Measurements from ENCODE around the gene CACNA1C. TPM values are rescaled to one million over a fixed set of nuclear protein-coding genes. Genes with fewer than 3 reads are reported as not detected.

CACNA1C gene
- polyA plus RNA-seq, 2 donors: 2.1 to 2.5 TPM

- Histone ChIP-seq H3K9me3 (ENCODE audit: control insufficient read depth in 2 of 2, insufficient read depth in 1 of 2, low read depth in 1 of 2, low read length in 1 of 2) (no peaks in the 10 kb centered on the region), H3K4me1 (ENCODE audit: control insufficient read depth in 2 of 2, insufficient read depth in 2 of 2, low read length in 1 of 2) (peaks cover 0 to 2% of the 10 kb centered on the region in 2 donors), H3K27ac (ENCODE audit: low read depth in 2 of 2, low read length in 1 of 2) (peak overlapping the region; percentile 31 to 70), H3K4me3 (ENCODE audit: low read depth in 1 of 2, low read length in 2 of 2) (no peak overlapping the region), H3K36me3 (ENCODE audit: control insufficient read depth in 2 of 2, insufficient read depth in 2 of 2, low read length in 1 of 2) (no peaks in the 10 kb centered on the region), H3K27me3 (ENCODE audit: control insufficient read depth in 1 of 2, insufficient read depth in 2 of 2, low read length in 2 of 2) (no peaks in the 10 kb centered on the region)
- 78 to 79% methylated on average over 4 of the region's 4 CpGs for WGBS, 2 donors
These were observed 38.6 kb upstream of the CACNA1C start for GRCh38 chr12:2014231-2014630.

- H3K27ac ChIP-seq (ENCODE audit: low read depth in 2 of 2, low read length in 1 of 2): peak overlapping the region in 1 of 2 donors; percentile 4
- 82 to 88% methylated on average over 9 of the region's 9 CpGs for WGBS, 2 donors
- H3K36me3 ChIP-seq (ENCODE audit: control insufficient read depth in 2 of 2, insufficient read depth in 2 of 2, low read length in 1 of 2): no peaks in the 10 kb centered on the region
These were observed 35.8 kb upstream of the CACNA1C start for GRCh38 chr12:2016862-2017545.

GRCh38 chr12:2017546-2018337 is 35.0 kb upstream of the CACNA1C start:
- WGBS, 2 donors: 53 to 54% methylated on average over 12 of the region's 12 CpGs
- Histone ChIP-seq H3K9me3 (ENCODE audit: control insufficient read depth in 2 of 2, insufficient read depth in 1 of 2, low read depth in 1 of 2, low read length in 1 of 2) (no peaks in the 10 kb centered on the region), H3K4me3 (ENCODE audit: low read depth in 1 of 2, low read length in 2 of 2) (no peak overlapping the region), H3K36me3 (ENCODE audit: control insufficient read depth in 2 of 2, insufficient read depth in 2 of 2, low read length in 1 of 2) (no peaks in the 10 kb centered on the region), H3K27ac (ENCODE audit: low read depth in 2 of 2, low read length in 1 of 2) (no peak overlapping the region), H3K4me1 (ENCODE audit: control insufficient read depth in 2 of 2, insufficient read depth in 2 of 2, low read length in 1 of 2) (no peaks in the 10 kb centered on the region), H3K27me3 (ENCODE audit: control insufficient read depth in 1 of 2, insufficient read depth in 2 of 2, low read length in 2 of 2) (no peaks in the 10 kb centered on the region)

More at GRCh38 chr12:2016862-2017545, 35.8 kb upstream of the CACNA1C start:
- no peak overlapping the region for H3K4me3 ChIP-seq (ENCODE audit: low read depth in 1 of 2, low read length in 2 of 2)
- H3K9me3 ChIP-seq (ENCODE audit: control insufficient read depth in 2 of 2, insufficient read depth in 1 of 2, low read depth in 1 of 2, low read length in 1 of 2): no peaks in the 10 kb centered on the region
- no peaks in the 10 kb centered on the region for H3K27me3 ChIP-seq (ENCODE audit: control insufficient read depth in 1 of 2, insufficient read depth in 2 of 2, low read length in 2 of 2)
- no peaks in the 10 kb centered on the region for H3K4me1 ChIP-seq (ENCODE audit: control insufficient read depth in 2 of 2, insufficient read depth in 2 of 2, low read length in 1 of 2)

GRCh38 chr12:2018391-2018790 is 34.4 kb upstream of the CACNA1C start:
- no peaks in the 10 kb centered on the region for H3K27me3 ChIP-seq (ENCODE audit: control insufficient read depth in 1 of 2, insufficient read depth in 2 of 2, low read length in 2 of 2)
- no peak overlapping the region for H3K27ac ChIP-seq (ENCODE audit: low read depth in 2 of 2, low read length in 1 of 2)
- no peaks in the 10 kb centered on the region for H3K36me3 ChIP-seq (ENCODE audit: control insufficient read depth in 2 of 2, insufficient read depth in 2 of 2, low read length in 1 of 2)
- H3K4me1 ChIP-seq (ENCODE audit: control insufficient read depth in 2 of 2, insufficient read depth in 2 of 2, low read length in 1 of 2): no peaks in the 10 kb centered on the region
- H3K4me3 ChIP-seq (ENCODE audit: low read depth in 1 of 2, low read length in 2 of 2): no peak overlapping the region
- WGBS, 2 donors: 90 to 92% methylated on average over 7 of the region's 7 CpGs
- H3K9me3 ChIP-seq (ENCODE audit: control insufficient read depth in 2 of 2, insufficient read depth in 1 of 2, low read depth in 1 of 2, low read length in 1 of 2): no peaks in the 10 kb centered on the region

GRCh38 chr12:2019126-2019525 is 33.7 kb upstream of the CACNA1C start:
- no peaks in the 10 kb centered on the region for H3K4me1 ChIP-seq (ENCODE audit: control insufficient read depth in 2 of 2, insufficient read depth in 2 of 2, low read length in 1 of 2)
- H3K27ac ChIP-seq (ENCODE audit: low read depth in 2 of 2, low read length in 1 of 2): no peak overlapping the region
- 74 to 87% methylated on average over 2 of the region's 2 CpGs for WGBS, 2 donors
- no peaks in the 10 kb centered on the region for H3K27me3 ChIP-seq (ENCODE audit: control insufficient read depth in 1 of 2, insufficient read depth in 2 of 2, low read length in 2 of 2)
- H3K4me3 ChIP-seq (ENCODE audit: low read depth in 1 of 2, low read length in 2 of 2): no peak overlapping the region
- no peaks in the 10 kb centered on the region for H3K9me3 ChIP-seq (ENCODE audit: control insufficient read depth in 2 of 2, insufficient read depth in 1 of 2, low read depth in 1 of 2, low read length in 1 of 2)
- no peaks in the 10 kb centered on the region for H3K36me3 ChIP-seq (ENCODE audit: control insufficient read depth in 2 of 2, insufficient read depth in 2 of 2, low read length in 1 of 2)

- WGBS, 2 donors: 92 to 100% methylated on average over 3 of the region's 3 CpGs
- Histone ChIP-seq H3K27ac (ENCODE audit: low read depth in 2 of 2, low read length in 1 of 2) (no peak overlapping the region), H3K27me3 (ENCODE audit: control insufficient read depth in 1 of 2, insufficient read depth in 2 of 2, low read length in 2 of 2) (no peaks in the 10 kb centered on the region), H3K36me3 (ENCODE audit: control insufficient read depth in 2 of 2, insufficient read depth in 2 of 2, low read length in 1 of 2) (no peaks in the 10 kb centered on the region), H3K9me3 (ENCODE audit: control insufficient read depth in 2 of 2, insufficient read depth in 1 of 2, low read depth in 1 of 2, low read length in 1 of 2) (peaks cover 0 to 3% of the 10 kb centered on the region in 2 donors), H3K4me1 (ENCODE audit: control insufficient read depth in 2 of 2, insufficient read depth in 2 of 2, low read length in 1 of 2) (no peaks in the 10 kb centered on the region), H3K4me3 (ENCODE audit: low read depth in 1 of 2, low read length in 2 of 2) (no peak overlapping the region)
These were observed 32.3 kb upstream of the CACNA1C start for GRCh38 chr12:2020511-2020910.

GRCh38 chr12:2023365-2023764 is 29.4 kb upstream of the CACNA1C start:
- WGBS, 2 donors: 33 to 38% methylated on average over 3 of the region's 3 CpGs
- Histone ChIP-seq H3K4me1 (ENCODE audit: control insufficient read depth in 2 of 2, insufficient read depth in 2 of 2, low read length in 1 of 2) (no peaks in the 10 kb centered on the region), H3K27ac (ENCODE audit: low read depth in 2 of 2, low read length in 1 of 2) (no peak overlapping the region), H3K9me3 (ENCODE audit: control insufficient read depth in 2 of 2, insufficient read depth in 1 of 2, low read depth in 1 of 2, low read length in 1 of 2) (peaks cover 0 to 3% of the 10 kb centered on the region in 2 donors), H3K36me3 (ENCODE audit: control insufficient read depth in 2 of 2, insufficient read depth in 2 of 2, low read length in 1 of 2) (no peaks in the 10 kb centered on the region), H3K27me3 (ENCODE audit: control insufficient read depth in 1 of 2, insufficient read depth in 2 of 2, low read length in 2 of 2) (no peaks in the 10 kb centered on the region), H3K4me3 (ENCODE audit: low read depth in 1 of 2, low read length in 2 of 2) (no peak overlapping the region)

GRCh38 chr12:2027351-2027750 is 25.4 kb upstream of the CACNA1C start:
- peaks cover 0 to 3% of the 10 kb centered on the region in 2 donors for H3K9me3 ChIP-seq (ENCODE audit: control insufficient read depth in 2 of 2, insufficient read depth in 1 of 2, low read depth in 1 of 2, low read length in 1 of 2)
- H3K4me3 ChIP-seq (ENCODE audit: low read depth in 1 of 2, low read length in 2 of 2): no peak overlapping the region
- H3K4me1 ChIP-seq (ENCODE audit: control insufficient read depth in 2 of 2, insufficient read depth in 2 of 2, low read length in 1 of 2): no peaks in the 10 kb centered on the region
- 60% methylated on average over 4 of the region's 4 CpGs for WGBS, 2 donors
- H3K36me3 ChIP-seq (ENCODE audit: control insufficient read depth in 2 of 2, insufficient read depth in 2 of 2, low read length in 1 of 2): no peaks in the 10 kb centered on the region
- no peak overlapping the region for H3K27ac ChIP-seq (ENCODE audit: low read depth in 2 of 2, low read length in 1 of 2)
- no peaks in the 10 kb centered on the region for H3K27me3 ChIP-seq (ENCODE audit: control insufficient read depth in 1 of 2, insufficient read depth in 2 of 2, low read length in 2 of 2)

GRCh38 chr12:2029851-2030250 is 22.9 kb upstream of the CACNA1C start:
- no peaks in the 10 kb centered on the region for H3K27me3 ChIP-seq (ENCODE audit: control insufficient read depth in 1 of 2, insufficient read depth in 2 of 2, low read length in 2 of 2)
- H3K9me3 ChIP-seq (ENCODE audit: control insufficient read depth in 2 of 2, insufficient read depth in 1 of 2, low read depth in 1 of 2, low read length in 1 of 2): no peaks in the 10 kb centered on the region
- no peaks in the 10 kb centered on the region for H3K4me1 ChIP-seq (ENCODE audit: control insufficient read depth in 2 of 2, insufficient read depth in 2 of 2, low read length in 1 of 2)
- H3K36me3 ChIP-seq (ENCODE audit: control insufficient read depth in 2 of 2, insufficient read depth in 2 of 2, low read length in 1 of 2): no peaks in the 10 kb centered on the region
- no peak overlapping the region for H3K27ac ChIP-seq (ENCODE audit: low read depth in 2 of 2, low read length in 1 of 2)
- H3K4me3 ChIP-seq (ENCODE audit: low read depth in 1 of 2, low read length in 2 of 2): no peak overlapping the region
- 84 to 95% methylated on average over 3 of the region's 3 CpGs for WGBS, 2 donors

Measured in esophagus (tissue), 2 donors.